ENCODE data around the gene DMAC2. TPM values are rescaled to one million over a fixed set of nuclear protein-coding genes. Genes with fewer than 3 reads are reported as not detected.

The DMAC2 gene
- total and polyA plus RNA-seq, 2 experiments from 2014 or later = 77.2 to 86.5 TPM

DNA sequence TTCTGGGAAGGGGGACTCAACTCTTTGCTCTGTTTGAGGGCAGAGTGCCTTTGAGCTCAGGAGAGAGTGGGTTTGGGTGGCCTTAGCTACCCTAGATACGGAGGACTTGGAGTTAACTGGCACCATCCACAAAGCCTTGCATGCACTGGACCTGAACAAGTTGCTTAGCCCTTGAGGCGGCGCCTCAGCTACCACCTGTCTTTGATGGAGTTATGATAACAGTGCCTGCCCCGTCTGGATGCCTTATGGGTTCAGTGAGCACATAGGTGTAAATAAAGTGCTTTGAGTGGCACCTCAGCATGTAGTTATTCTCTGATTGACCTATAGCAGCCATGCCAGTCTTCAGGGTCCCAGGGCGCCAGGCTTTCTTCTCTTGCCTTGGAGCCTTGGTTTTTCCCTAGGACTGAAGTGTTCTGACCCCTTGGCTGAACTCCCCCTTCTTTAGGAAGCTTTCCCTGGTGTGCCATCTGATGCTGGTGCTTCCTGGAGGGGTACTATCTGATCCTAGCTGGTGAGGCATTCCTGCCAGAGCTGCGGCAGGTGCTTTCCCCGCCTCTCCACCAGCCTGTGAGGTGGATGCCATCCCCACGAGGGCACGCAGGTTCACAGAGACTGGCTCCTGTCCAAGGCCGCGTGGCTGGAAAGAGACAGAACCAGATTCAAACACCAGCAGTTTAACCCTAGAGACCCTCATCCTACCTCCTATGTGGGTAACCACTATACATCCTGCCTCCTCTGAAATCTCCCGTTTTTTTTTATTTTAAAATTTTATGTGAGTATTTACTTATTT lies 36.3 kb downstream of the DMAC2 start:
- H3K27ac ChIP-seq (ENCODE audit: low read depth) = no peak overlapping the region
- H3K36me3 Mint-ChIP-seq (ENCODE audit: low read depth) = peaks cover 3% of the 10 kb centered on the region; the same call in 2 of the 3 replicates
- peaks cover 2% of the 10 kb centered on the region for H3K27me3 Mint-ChIP-seq (ENCODE audit: insufficient read depth, low read depth, poor library complexity)
- H3K4me2 ChIP-seq = no peak overlapping the region
- H3K4me3 ChIP-seq = no peak overlapping the region
- no peaks in the 10 kb centered on the region for H3K9me2 ChIP-seq (ENCODE audit: insufficient read depth)
- no peak for ATAC-seq
- H3K4me1 ChIP-seq (ENCODE audit: insufficient read depth) = 0 out of 2 replicates have a peak, but pooled peaks cover 2% of the 10 kb centered on the region
- H3K4me1 Mint-ChIP-seq = peaks cover 15% of the 10 kb centered on the region
- peaks cover 7% of the 10 kb centered on the region; the same call in 1 of the 2 replicates for H3F3A ChIP-seq (replicated peaks; ENCODE audit: low read depth)
- TF ChIP-seq, protein P1, sequence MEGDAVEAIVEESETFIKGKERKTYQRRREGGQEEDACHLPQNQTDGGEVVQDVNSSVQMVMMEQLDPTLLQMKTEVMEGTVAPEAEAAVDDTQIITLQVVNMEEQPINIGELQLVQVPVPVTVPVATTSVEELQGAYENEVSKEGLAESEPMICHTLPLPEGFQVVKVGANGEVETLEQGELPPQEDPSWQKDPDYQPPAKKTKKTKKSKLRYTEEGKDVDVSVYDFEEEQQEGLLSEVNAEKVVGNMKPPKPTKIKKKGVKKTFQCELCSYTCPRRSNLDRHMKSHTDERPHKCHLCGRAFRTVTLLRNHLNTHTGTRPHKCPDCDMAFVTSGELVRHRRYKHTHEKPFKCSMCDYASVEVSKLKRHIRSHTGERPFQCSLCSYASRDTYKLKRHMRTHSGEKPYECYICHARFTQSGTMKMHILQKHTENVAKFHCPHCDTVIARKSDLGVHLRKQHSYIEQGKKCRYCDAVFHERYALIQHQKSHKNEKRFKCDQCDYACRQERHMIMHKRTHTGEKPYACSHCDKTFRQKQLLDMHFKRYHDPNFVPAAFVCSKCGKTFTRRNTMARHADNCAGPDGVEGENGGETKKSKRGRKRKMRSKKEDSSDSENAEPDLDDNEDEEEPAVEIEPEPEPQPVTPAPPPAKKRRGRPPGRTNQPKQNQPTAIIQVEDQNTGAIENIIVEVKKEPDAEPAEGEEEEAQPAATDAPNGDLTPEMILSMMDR (conservative IDR thresholded peaks at IDR 0.05; ENCODE audit: low read depth in 2 of 2) = no peak
- TF ChIP-seq, protein P2, sequence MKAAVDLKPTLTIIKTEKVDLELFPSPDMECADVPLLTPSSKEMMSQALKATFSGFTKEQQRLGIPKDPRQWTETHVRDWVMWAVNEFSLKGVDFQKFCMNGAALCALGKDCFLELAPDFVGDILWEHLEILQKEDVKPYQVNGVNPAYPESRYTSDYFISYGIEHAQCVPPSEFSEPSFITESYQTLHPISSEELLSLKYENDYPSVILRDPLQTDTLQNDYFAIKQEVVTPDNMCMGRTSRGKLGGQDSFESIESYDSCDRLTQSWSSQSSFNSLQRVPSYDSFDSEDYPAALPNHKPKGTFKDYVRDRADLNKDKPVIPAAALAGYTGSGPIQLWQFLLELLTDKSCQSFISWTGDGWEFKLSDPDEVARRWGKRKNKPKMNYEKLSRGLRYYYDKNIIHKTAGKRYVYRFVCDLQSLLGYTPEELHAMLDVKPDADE (IDR thresholded peaks at IDR 0.05) = no peak
- TF ChIP-seq, protein P3, sequence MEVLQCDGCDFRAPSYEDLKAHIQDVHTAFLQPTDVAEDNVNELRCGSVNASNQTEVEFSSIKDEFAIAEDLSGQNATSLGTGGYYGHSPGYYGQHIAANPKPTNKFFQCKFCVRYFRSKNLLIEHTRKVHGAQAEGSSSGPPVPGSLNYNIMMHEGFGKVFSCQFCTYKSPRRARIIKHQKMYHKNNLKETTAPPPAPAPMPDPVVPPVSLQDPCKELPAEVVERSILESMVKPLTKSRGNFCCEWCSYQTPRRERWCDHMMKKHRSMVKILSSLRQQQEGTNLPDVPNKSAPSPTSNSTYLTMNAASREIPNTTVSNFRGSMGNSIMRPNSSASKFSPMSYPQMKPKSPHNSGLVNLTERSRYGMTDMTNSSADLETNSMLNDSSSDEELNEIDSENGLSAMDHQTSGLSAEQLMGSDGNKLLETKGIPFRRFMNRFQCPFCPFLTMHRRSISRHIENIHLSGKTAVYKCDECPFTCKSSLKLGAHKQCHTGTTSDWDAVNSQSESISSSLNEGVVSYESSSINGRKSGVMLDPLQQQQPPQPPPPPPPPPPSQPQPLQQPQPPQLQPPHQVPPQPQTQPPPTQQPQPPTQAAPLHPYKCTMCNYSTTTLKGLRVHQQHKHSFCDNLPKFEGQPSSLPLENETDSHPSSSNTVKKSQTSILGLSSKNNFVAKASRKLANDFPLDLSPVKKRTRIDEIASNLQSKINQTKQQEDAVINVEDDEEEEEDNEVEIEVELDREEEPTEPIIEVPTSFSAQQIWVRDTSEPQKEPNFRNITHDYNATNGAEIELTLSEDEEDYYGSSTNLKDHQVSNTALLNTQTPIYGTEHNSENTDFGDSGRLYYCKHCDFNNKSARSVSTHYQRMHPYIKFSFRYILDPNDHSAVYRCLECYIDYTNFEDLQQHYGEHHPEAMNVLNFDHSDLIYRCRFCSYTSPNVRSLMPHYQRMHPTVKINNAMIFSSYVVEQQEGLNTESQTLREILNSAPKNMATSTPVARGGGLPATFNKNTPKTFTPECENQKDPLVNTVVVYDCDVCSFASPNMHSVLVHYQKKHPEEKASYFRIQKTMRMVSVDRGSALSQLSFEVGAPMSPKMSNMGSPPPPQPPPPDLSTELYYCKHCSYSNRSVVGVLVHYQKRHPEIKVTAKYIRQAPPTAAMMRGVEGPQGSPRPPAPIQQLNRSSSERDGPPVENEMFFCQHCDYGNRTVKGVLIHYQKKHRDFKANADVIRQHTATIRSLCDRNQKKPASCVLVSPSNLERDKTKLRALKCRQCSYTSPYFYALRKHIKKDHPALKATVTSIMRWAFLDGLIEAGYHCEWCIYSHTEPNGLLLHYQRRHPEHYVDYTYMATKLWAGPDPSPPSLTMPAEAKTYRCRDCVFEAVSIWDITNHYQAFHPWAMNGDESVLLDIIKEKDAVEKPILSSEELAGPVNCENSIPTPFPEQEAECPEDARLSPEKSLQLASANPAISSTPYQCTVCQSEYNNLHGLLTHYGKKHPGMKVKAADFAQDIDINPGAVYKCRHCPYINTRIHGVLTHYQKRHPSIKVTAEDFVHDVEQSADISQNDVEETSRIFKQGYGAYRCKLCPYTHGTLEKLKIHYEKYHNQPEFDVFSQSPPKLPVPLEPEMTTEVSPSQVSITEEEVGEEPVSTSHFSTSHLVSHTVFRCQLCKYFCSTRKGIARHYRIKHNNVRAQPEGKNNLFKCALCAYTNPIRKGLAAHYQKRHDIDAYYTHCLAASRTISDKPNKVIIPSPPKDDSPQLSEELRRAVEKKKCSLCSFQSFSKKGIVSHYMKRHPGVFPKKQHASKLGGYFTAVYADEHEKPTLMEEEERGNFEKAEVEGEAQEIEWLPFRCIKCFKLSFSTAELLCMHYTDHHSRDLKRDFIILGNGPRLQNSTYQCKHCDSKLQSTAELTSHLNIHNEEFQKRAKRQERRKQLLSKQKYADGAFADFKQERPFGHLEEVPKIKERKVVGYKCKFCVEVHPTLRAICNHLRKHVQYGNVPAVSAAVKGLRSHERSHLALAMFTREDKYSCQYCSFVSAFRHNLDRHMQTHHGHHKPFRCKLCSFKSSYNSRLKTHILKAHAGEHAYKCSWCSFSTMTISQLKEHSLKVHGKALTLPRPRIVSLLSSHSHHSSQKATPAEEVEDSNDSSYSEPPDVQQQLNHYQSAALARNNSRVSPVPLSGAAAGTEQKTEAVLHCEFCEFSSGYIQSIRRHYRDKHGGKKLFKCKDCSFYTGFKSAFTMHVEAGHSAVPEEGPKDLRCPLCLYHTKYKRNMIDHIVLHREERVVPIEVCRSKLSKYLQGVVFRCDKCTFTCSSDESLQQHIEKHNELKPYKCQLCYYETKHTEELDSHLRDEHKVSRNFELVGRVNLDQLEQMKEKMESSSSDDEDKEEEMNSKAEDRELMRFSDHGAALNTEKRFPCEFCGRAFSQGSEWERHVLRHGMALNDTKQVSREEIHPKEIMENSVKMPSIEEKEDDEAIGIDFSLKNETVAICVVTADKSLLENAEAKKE (CRISPR knock-in tag; IDR thresholded peaks at IDR 0.05) = no peak
- TF ChIP-seq STAT1 (IDR thresholded peaks at IDR 0.05; ENCODE audit: unreplicated experiment) (no peak), EZH2 (IDR thresholded peaks at IDR 0.05; ENCODE audit: low read depth, unreplicated experiment) (no peak), ZNF114 (CRISPR knock-in tag; IDR thresholded peaks at IDR 0.05) (no peak), EZH2phosphoT487 (IDR thresholded peaks at IDR 0.05; ENCODE audit: unreplicated experiment) (no peak), NANOG (IDR thresholded peaks at IDR 0.05; ENCODE audit: borderline replicate concordance) (no peak), JUNB (IDR thresholded peaks at IDR 0.05; ENCODE audit: unreplicated experiment) (no peak), ZNF331 (CRISPR knock-in tag; IDR thresholded peaks at IDR 0.05; ENCODE audit: low read depth) (no peak), CREB1 (CRISPR knock-in tag; IDR thresholded peaks at IDR 0.05; ENCODE audit: low read depth) (no peak), POLR2AphosphoS5 (IDR thresholded peaks at IDR 0.05; ENCODE audit: low read depth) (no peak)
- TF ChIP-seq, protein P4, sequence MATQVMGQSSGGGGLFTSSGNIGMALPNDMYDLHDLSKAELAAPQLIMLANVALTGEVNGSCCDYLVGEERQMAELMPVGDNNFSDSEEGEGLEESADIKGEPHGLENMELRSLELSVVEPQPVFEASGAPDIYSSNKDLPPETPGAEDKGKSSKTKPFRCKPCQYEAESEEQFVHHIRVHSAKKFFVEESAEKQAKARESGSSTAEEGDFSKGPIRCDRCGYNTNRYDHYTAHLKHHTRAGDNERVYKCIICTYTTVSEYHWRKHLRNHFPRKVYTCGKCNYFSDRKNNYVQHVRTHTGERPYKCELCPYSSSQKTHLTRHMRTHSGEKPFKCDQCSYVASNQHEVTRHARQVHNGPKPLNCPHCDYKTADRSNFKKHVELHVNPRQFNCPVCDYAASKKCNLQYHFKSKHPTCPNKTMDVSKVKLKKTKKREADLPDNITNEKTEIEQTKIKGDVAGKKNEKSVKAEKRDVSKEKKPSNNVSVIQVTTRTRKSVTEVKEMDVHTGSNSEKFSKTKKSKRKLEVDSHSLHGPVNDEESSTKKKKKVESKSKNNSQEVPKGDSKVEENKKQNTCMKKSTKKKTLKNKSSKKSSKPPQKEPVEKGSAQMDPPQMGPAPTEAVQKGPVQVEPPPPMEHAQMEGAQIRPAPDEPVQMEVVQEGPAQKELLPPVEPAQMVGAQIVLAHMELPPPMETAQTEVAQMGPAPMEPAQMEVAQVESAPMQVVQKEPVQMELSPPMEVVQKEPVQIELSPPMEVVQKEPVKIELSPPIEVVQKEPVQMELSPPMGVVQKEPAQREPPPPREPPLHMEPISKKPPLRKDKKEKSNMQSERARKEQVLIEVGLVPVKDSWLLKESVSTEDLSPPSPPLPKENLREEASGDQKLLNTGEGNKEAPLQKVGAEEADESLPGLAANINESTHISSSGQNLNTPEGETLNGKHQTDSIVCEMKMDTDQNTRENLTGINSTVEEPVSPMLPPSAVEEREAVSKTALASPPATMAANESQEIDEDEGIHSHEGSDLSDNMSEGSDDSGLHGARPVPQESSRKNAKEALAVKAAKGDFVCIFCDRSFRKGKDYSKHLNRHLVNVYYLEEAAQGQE (IDR thresholded peaks at IDR 0.05; ENCODE audit: unreplicated experiment) = no peak
- no peak for DNase-seq (ENCODE audit: low spot score)
- H3K27me3 ChIP-seq (ENCODE audit: insufficient read depth) = no peaks in the 10 kb centered on the region
- H3K36me3 ChIP-seq (ENCODE audit: insufficient read depth) = no peaks in the 10 kb centered on the region
- no peak overlapping the region for H3K4me3 Mint-ChIP-seq
- H3K79me2 ChIP-seq (replicated peaks; ENCODE audit: insufficient read depth) = peaks cover 11% of the 10 kb centered on the region
- H3K27ac Mint-ChIP-seq = no peak overlapping the region
- no peak overlapping the region for H2AFZ ChIP-seq
- H3K9me3 Mint-ChIP-seq = no peaks in the 10 kb centered on the region
- H4K20me1 ChIP-seq (replicated peaks; ENCODE audit: insufficient read depth) = peaks cover 3% of the 10 kb centered on the region
